HUES6 (cell line): ENCODE data around the gene STYXL1.
"Not testable (repeated sequence)": the region's sequence is repeated elsewhere in the genome, so short reads cannot be mapped to it uniquely, and the experiment has no call there.

ENCODE experiments used
- H3K27ac ChIP-seq: 2 replicates; pipeline ENCODE4 v1.7.0; 2013; ENCODE audit warnings: low read depth, mild to moderate bottlenecking, low read length, inconsistent platforms
- H3K27me3 ChIP-seq: 2 replicates; pipeline ENCODE4 v1.6.1; 2013; ENCODE audit warnings: low read length; ENCODE audit not compliant: control insufficient read depth, insufficient read depth
- H3K36me3 ChIP-seq: 2 replicates; pipeline ENCODE4 v1.6.1; 2013; ENCODE audit warnings: low read length; ENCODE audit not compliant: control insufficient read depth, insufficient read depth
- H3K4me1 ChIP-seq: 2 replicates; pipeline ENCODE4 v1.6.1; 2013; ENCODE audit warnings: low read length; ENCODE audit not compliant: control insufficient read depth, insufficient read depth
- H3K4me3 ChIP-seq: 2 replicates; pipeline ENCODE4 v1.5.1; 2013; ENCODE audit warnings: low read depth, low read length
- H3K9ac ChIP-seq: one replicate; pipeline ENCODE4 v1.6.1; 2013; ENCODE audit warnings: mild to moderate bottlenecking, low read length
- H3K9me3 ChIP-seq: 2 replicates; pipeline ENCODE4 v1.6.1; 2013; ENCODE audit warnings: low read depth, low read length; ENCODE audit not compliant: control insufficient read depth, insufficient read depth

Gene STYXL1

GRCh38 chr7:76053461-76053860, 5.7 kb upstream of the STYXL1 start:
- H3K4me3 ChIP-seq: no peak overlapping the region
- peaks cover 66% of the 10 kb centered on the region for H3K36me3 ChIP-seq
- no peak overlapping the region for H3K27ac ChIP-seq
- H3K9ac ChIP-seq: no peak overlapping the region
- H3K9me3 ChIP-seq: no peaks in the 10 kb centered on the region
- H3K4me1 ChIP-seq: peaks cover 5% of the 10 kb centered on the region
- H3K27me3 ChIP-seq: no peaks in the 10 kb centered on the region

DNA sequence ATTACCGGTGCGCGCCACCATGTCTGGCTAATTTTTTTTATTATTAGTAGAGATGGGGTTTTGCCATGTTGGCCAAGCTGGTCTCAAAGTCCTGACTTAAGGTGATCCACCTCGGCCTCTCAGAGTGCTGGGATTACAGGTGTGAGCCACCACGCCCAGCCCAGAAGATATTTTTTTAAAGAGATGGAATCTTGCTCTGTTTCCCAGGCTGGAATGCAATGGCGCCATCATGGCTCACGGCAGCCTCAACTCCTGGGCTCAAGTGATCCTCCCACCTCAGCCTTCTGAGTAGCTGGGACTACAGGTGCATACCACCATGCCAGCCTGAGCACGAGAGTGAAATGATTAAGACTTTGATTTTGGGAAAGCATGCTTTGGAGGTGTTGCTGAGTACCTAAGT, 4.9 kb upstream of the STYXL1 start:
- not testable (repeated sequence) for H3K27ac ChIP-seq, H3K27me3 ChIP-seq, H3K9me3 ChIP-seq, H3K4me1 ChIP-seq, H3K9ac ChIP-seq, H3K4me3 ChIP-seq
- H3K36me3 ChIP-seq: peaks cover 58% of the 10 kb centered on the region

DNA sequence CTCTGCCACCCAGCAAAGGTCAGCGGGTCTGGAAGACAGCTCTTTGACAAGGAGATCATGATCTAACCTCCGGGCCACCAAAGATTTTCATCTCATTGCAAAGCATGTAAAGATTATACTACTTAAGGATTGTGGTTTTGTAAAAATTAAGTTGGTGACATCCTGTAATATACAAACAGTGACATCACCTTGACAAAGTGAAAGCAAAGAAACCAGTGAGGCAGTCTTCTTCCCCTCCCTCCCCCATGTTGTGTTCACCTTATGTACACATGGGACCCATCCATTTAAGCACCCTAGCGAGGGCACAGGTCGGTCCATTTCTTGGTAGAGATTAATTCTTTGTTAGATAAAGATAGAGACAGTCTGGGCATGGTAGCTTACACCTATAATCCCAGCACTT, 4.0 kb upstream of the STYXL1 start:
- H3K4me1 ChIP-seq: peaks cover 5% of the 10 kb centered on the region
- no peaks in the 10 kb centered on the region for H3K9me3 ChIP-seq
- peaks cover 49% of the 10 kb centered on the region for H3K36me3 ChIP-seq
- H3K4me3 ChIP-seq: no peak overlapping the region
- no peak overlapping the region for H3K9ac ChIP-seq
- H3K27me3 ChIP-seq: no peaks in the 10 kb centered on the region
- no peak overlapping the region for H3K27ac ChIP-seq

DNA sequence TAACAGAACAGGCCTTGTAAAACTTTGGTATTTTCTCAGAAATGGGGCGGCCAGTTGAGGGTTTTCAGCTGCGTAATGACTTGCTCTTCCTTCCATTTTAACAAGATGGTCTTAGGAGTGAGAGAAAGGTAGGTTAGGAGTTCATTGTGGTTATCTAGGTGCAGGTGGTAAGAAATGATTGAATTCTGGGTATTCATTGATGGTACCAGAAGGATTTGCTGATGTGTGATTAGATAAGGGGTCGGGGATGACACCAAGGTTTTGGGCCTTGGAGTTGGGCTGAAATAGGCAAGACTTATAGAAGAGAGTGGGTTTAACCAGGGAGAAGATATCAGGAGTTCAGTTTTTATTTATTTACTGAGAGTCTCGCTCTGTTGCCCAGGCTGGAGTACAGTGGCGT, 2.7 kb upstream of the STYXL1 start:
- Histone ChIP-seq H3K4me1 (peaks cover 5% of the 10 kb centered on the region), H3K27ac (no peak overlapping the region), H3K27me3 (no peaks in the 10 kb centered on the region), H3K4me3 (no peak overlapping the region), H3K36me3 (peaks cover 40% of the 10 kb centered on the region), H3K9me3 (no peaks in the 10 kb centered on the region), H3K9ac (no peak overlapping the region)

DNA sequence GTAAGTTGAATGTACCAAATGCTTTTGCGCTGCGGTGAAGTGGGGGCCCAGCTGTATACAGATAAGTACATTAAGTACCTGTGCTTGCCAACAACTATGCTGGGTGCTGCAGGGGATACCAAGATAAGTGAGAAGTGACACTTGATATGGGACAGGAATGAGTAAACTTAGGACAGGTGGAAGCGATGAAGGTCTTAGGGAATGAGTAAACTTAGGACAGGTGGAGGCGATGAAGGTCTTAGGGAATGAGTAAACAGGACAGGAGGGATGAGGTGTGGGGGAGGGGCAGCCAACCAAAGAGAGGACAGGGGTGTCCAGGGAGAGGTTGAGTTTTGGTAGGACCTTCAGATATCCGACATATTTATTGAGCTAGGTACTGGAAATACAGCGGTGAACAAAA, 1.5 kb upstream of the STYXL1 start:
- peak overlapping the region; percentile 96 for H3K9ac ChIP-seq
- H3K27me3 ChIP-seq: no peaks in the 10 kb centered on the region
- H3K4me1 ChIP-seq: peaks cover 5% of the 10 kb centered on the region
- no peak overlapping the region for H3K27ac ChIP-seq
- peaks cover 28% of the 10 kb centered on the region for H3K36me3 ChIP-seq
- no peaks in the 10 kb centered on the region for H3K9me3 ChIP-seq
- peak overlapping the region; percentile 99 for H3K4me3 ChIP-seq

DNA sequence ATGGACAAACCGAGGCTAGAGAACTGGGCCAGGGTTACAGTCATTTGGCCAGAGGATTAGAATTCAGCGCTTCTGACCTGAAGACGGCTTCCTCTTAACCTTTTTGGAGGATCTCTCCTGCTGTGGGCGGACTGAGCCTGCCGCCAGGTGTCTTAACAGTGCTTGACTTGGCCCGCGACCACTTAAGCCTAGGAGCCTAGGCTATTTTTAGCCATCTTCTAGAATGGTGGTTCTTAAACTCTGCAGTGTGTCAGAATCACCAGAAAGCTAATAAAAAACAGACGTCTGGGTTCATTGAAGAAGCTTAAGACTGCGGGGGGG, 828 bp upstream of the STYXL1 start:
- Histone ChIP-seq H3K27me3 (no peaks in the 10 kb centered on the region), H3K9me3 (no peaks in the 10 kb centered on the region), H3K36me3 (peaks cover 22% of the 10 kb centered on the region), H3K4me3 (peak overlapping the region; percentile 99), H3K27ac (peak overlapping the region; percentile 81), H3K9ac (peak overlapping the region; percentile 96), H3K4me1 (peaks cover 5% of the 10 kb centered on the region)

GRCh38 chr7:76047305-76047810, 442 bp downstream of the STYXL1 start:
- Histone ChIP-seq H3K27me3 (no peaks in the 10 kb centered on the region), H3K9ac (peak overlapping the region; percentile 96), H3K9me3 (no peaks in the 10 kb centered on the region), H3K36me3 (peaks cover 12% of the 10 kb centered on the region), H3K4me1 (peaks cover 5% of the 10 kb centered on the region), H3K27ac (peak overlapping the region; percentile 81), H3K4me3 (peak overlapping the region; percentile 99)

- no peak overlapping the region for H3K4me3 ChIP-seq
- H3K4me1 ChIP-seq: peaks cover 5% of the 10 kb centered on the region
- no peak overlapping the region for H3K9ac ChIP-seq
- no peaks in the 10 kb centered on the region for H3K27me3 ChIP-seq
- no peaks in the 10 kb centered on the region for H3K9me3 ChIP-seq
- H3K36me3 ChIP-seq: peaks cover 3% of the 10 kb centered on the region; the same call in 1 of the 2 replicates
- H3K27ac ChIP-seq: no peak overlapping the region
Observed at GRCh38 chr7:76044375-76044865, 3.4 kb downstream of the STYXL1 start.

GRCh38 chr7:76040126-76040525, 7.7 kb downstream of the STYXL1 start:
- Histone ChIP-seq H3K4me1 (no peaks in the 10 kb centered on the region; the same call in 1 of the 2 replicates), H3K36me3 (peaks cover 5% of the 10 kb centered on the region; the same call in 1 of the 2 replicates), H3K27me3 (no peaks in the 10 kb centered on the region), H3K9me3 (no peaks in the 10 kb centered on the region), H3K9ac (no peak overlapping the region), H3K4me3 (no peak overlapping the region), H3K27ac (no peak overlapping the region)

GRCh38 chr7:76037310-76037709, 10.5 kb downstream of the STYXL1 start:
- no peaks in the 10 kb centered on the region for H3K9me3 ChIP-seq

GRCh38 chr7:76031964-76032363, 15.8 kb downstream of the STYXL1 start:
- no peaks in the 10 kb centered on the region for H3K4me1 ChIP-seq
- H3K27me3 ChIP-seq: no peaks in the 10 kb centered on the region
- no peak overlapping the region for H3K4me3 ChIP-seq
- H3K9ac ChIP-seq: no peak overlapping the region
- no peaks in the 10 kb centered on the region for H3K9me3 ChIP-seq
- no peak overlapping the region for H3K27ac ChIP-seq
- H3K36me3 ChIP-seq: peaks cover 6% of the 10 kb centered on the region

More at GRCh38 chr7:76037310-76037709, 10.5 kb downstream of the STYXL1 start:
- H3K9ac ChIP-seq: no peak overlapping the region
- H3K4me1 ChIP-seq: no peaks in the 10 kb centered on the region
- H3K4me3 ChIP-seq: no peak overlapping the region
- peaks cover 5% of the 10 kb centered on the region; the same call in 1 of the 2 replicates for H3K36me3 ChIP-seq
- H3K27ac ChIP-seq: no peak overlapping the region
- H3K27me3 ChIP-seq: no peaks in the 10 kb centered on the region

- not testable (repeated sequence) for H3K27ac ChIP-seq, H3K27me3 ChIP-seq, H3K4me1 ChIP-seq
Observed at GRCh38 chr7:76029682-76030081, 18.1 kb downstream of the STYXL1 start.

More at GRCh38 chr7:76029682-76030081, 18.1 kb downstream of the STYXL1 start:
- not testable (repeated sequence) for H3K36me3 ChIP-seq, H3K9ac ChIP-seq, H3K9me3 ChIP-seq, H3K4me3 ChIP-seq
